Epithelial cell of proximal tubule (primary cell): ENCODE results near the gene TMEM196. TPM values are rescaled to one million over a fixed set of nuclear protein-coding genes. Genes with fewer than 3 reads are reported as not detected.
A peak's percentile ranks its signal among the peaks of the same experiment; 100 is the strongest.

Experiments
- DNase-seq: peaks from one replicate; pipeline ENCODE4 v3.0.0-alpha.2; 2011; ENCODE audit warnings: low read depth
- H3K4me3 ChIP-seq: 2 replicates; pipeline ENCODE4 v1.5.1; 2011; ENCODE audit warnings: low read depth, mild to moderate bottlenecking, low read length
- CTCF ChIP-seq: conservative IDR thresholded peaks from 2 replicates; pipeline ENCODE4 v1.5.1; 2012; ENCODE audit warnings: low read depth, mild to moderate bottlenecking, low read length
- total RNA-seq: library from RNA; depleted of rRNA; stranded (reverse); fragments of >200 nt; gene quantifications from 2 replicates; pipeline ENCODE4 v1.2.3, GENCODE V29; 2015

TMEM196 gene
- total RNA-seq, 1 donor from 2014 or later = not detected

GRCh38 chr7:19708397-19709248 lies 64.8 kb downstream of the TMEM196 start, which contains the start of gene POLR1F:
TSS of gene POLR1F (minus strand) at chr7:19709037. CDS start at chr7:19709016, 21 bp downstream.
- TF ChIP-seq CTCF = peak; percentile 89
- peak within 1 kb of the TSS; percentile 70 for H3K4me3 ChIP-seq
- DNase-seq = peak; percentile 69

- DNase-seq = no peak
- H3K4me3 ChIP-seq = peak overlapping the region; percentile 70
Measured at GRCh38 chr7:19707240-19707639, 66.2 kb downstream of the TMEM196 start.

GRCh38 chr7:19705663-19706062 lies 67.8 kb downstream of the TMEM196 start:
- TF ChIP-seq CTCF = no peak
- H3K4me3 ChIP-seq = no peak overlapping the region
- DNase-seq = no peak

More at GRCh38 chr7:19707240-19707639, 66.2 kb downstream of the TMEM196 start:
- no peak for TF ChIP-seq CTCF

GRCh38 chr7:19701471-19701870 lies 71.9 kb downstream of the TMEM196 start:
- no peak for DNase-seq
- H3K4me3 ChIP-seq = no peak overlapping the region
- TF ChIP-seq CTCF = no peak

- TF ChIP-seq CTCF = no peak
- H3K4me3 ChIP-seq = no peak overlapping the region
- no peak for DNase-seq
Measured at GRCh38 chr7:19700936-19701335, 72.5 kb downstream of the TMEM196 start.

GRCh38 chr7:19698331-19698730 lies 75.1 kb downstream of the TMEM196 start:
- H3K4me3 ChIP-seq = no peak overlapping the region
- no peak for TF ChIP-seq CTCF
- no peak for DNase-seq

GRCh38 chr7:19696926-19697325 lies 76.5 kb downstream of the TMEM196 start:
- DNase-seq = no peak
- no peak overlapping the region for H3K4me3 ChIP-seq
- no peak for TF ChIP-seq CTCF
